CD8-positive, alpha-beta memory T cell (primary cell): ENCODE data around the gene AHCTF1. TPM values are rescaled to one million over a fixed set of nuclear protein-coding genes. Genes with fewer than 3 reads are reported as not detected.

Experiments used
- CTCF ChIA-PET: fragments of 350-600 bp; sonication (Branson Sonifier 250); formaldehyde crosslinking; loops from one replicate; lab custom pipeline; 2021; ENCODE audit warnings: antibody characterized with exemption; lab: Charles Lee
- POLR2A ChIA-PET: fragments of 350-600 bp; sonication (Branson Sonifier 250); formaldehyde crosslinking; loops from one replicate; lab custom pipeline; 2021; ENCODE audit warnings: antibody characterized with exemption; lab: Charles Lee
- DNase-seq, 5 donors: peaks; one replicate each; pipeline versions ENCODE4 v3.0.0 to v3.0.0-alpha.2; 2020 to 2022; ENCODE audit warnings: mixed read lengths in 1 of 5
- H3K27ac ChIP-seq: one replicate; pipeline ENCODE4 v1.7.0; 2013; ENCODE audit warnings: low read depth, mild to moderate bottlenecking, low read length, moderate library complexity
- H3K27me3 ChIP-seq: 2 replicates; pipeline ENCODE4 v1.7.0; 2013; ENCODE audit warnings: low read length, mild to moderate bottlenecking; ENCODE audit not compliant: insufficient read depth, poor library complexity, severe bottlenecking
- H3K36me3 ChIP-seq: 2 replicates; pipeline ENCODE4 v1.7.0; 2013; ENCODE audit warnings: mild to moderate bottlenecking, low read length, moderate library complexity; ENCODE audit not compliant: insufficient read depth
- H3K4me1 ChIP-seq: 2 replicates; pipeline ENCODE4 v1.7.0; 2013; ENCODE audit warnings: mild to moderate bottlenecking, low read length, moderate library complexity; ENCODE audit not compliant: insufficient read depth
- H3K4me3 ChIP-seq: 2 replicates; pipeline ENCODE4 v1.7.0; 2013; ENCODE audit warnings: mild to moderate bottlenecking, low read length
- H3K9me3 ChIP-seq: 2 replicates; pipeline ENCODE4 v1.7.0; 2013; ENCODE audit warnings: mild to moderate bottlenecking, low read length
- H3K27ac Mint-ChIP-seq, 8 donors: one replicate each; pipeline ENCODE4 v1.8.0; 2020 to 2021; ENCODE audit warnings: mixed read lengths in 8 of 8, mild to moderate bottlenecking in 6 of 8, inconsistent platforms in 3 of 8, moderate library complexity in 3 of 8
- H3K27me3 Mint-ChIP-seq, 2 donors: one replicate each; pipeline ENCODE4 v1.8.0; 2020 to 2021; ENCODE audit warnings: mixed read lengths in 2 of 2, mild to moderate bottlenecking in 1 of 2, moderate library complexity in 1 of 2
- H3K36me3 Mint-ChIP-seq, 3 donors: one replicate each; pipeline ENCODE4 v1.8.0; 2020 to 2021; ENCODE audit warnings: mixed read lengths in 3 of 3, inconsistent platforms in 1 of 3, mild to moderate bottlenecking in 1 of 3
- H3K4me1 Mint-ChIP-seq, 3 donors: one replicate each; pipeline ENCODE4 v1.8.0; 2020 to 2021; ENCODE audit warnings: mixed read lengths in 3 of 3, inconsistent platforms in 1 of 3, mild to moderate bottlenecking in 1 of 3
- H3K4me3 Mint-ChIP-seq, 7 donors: one replicate each; pipeline ENCODE4 v1.8.0; 2020 to 2021; ENCODE audit warnings: mixed read lengths in 7 of 7, mild to moderate bottlenecking in 6 of 7, moderate library complexity in 4 of 7, inconsistent platforms in 2 of 7
- H3K9me3 Mint-ChIP-seq, 5 donors: one replicate each; pipeline ENCODE4 v1.8.0; 2020 to 2022; ENCODE audit warnings: mixed read lengths in 5 of 5, mild to moderate bottlenecking in 3 of 5, moderate library complexity in 2 of 5, inconsistent platforms in 1 of 5
- polyA plus RNA-seq: library from polyadenylated mRNA; unstranded; fragments of 300-500 nt; fragmentation: Illumina TruSeq; gene quantifications from one replicate; pipeline ENCODE4 v1.2.3, GENCODE V29; 2021
- total RNA-seq, 2 experiments: library from RNA; stranded (reverse); gene quantifications; one replicate each; pipeline ENCODE4 v1.2.3, GENCODE V29; 2021

Gene AHCTF1
- total and polyA plus RNA-seq, 3 experiments from 2014 or later: 23.7 to 53.0 (median 49.6) TPM

- Mint-ChIP-seq H3K9me3 (no peaks in the 10 kb centered on the region), H3K27me3 (no peaks in the 10 kb centered on the region), H3K4me3 (peak overlapping the region; percentile 87 to 99 (median 93)), H3K27ac (peak overlapping the region; percentile 82 to 96 (median 96)), H3K4me1 (peaks cover 33 to 42% (median 36%) of the 10 kb centered on the region in 3 donors), H3K36me3 (peaks cover 0 to 26% (median 8%) of the 10 kb centered on the region in 3 donors)
- POLR2A ChIA-PET: interaction anchor here (1.5 kb wide), 1 partner anchor 399 kb away, joined by 3 read pairs; the partner anchor contains the start of gene ZNF496
- peak overlapping the region; percentile 63 for H3K4me3 ChIP-seq
- H3K27ac ChIP-seq: peak overlapping the region; percentile 83
- peaks cover 26% of the 10 kb centered on the region for H3K4me1 ChIP-seq
- no peak for DNase-seq
- no peaks in the 10 kb centered on the region for H3K36me3 ChIP-seq
- H3K9me3 ChIP-seq: no peaks in the 10 kb centered on the region
- H3K27me3 ChIP-seq: no peaks in the 10 kb centered on the region
- CTCF ChIA-PET: interaction anchor here (2.3 to 2.7 kb wide), 2 partner anchors 14 to 457 kb away, joined by 6 to 8 read pairs; no protein-coding TSS in a partner anchor
Observed at GRCh38 chr1:246932366-246932700, 585 bp upstream of the AHCTF1 start.

GRCh38 chr1:246930830-246931548 lies 759 bp downstream of the AHCTF1 start:
- Mint-ChIP-seq H3K27ac (peak overlapping the region; percentile 85 to 97 (median 90)), H3K4me1 (peaks cover 39 to 55% (median 46%) of the 10 kb centered on the region in 3 donors)
- peaks cover 26% of the 10 kb centered on the region for H3K4me1 ChIP-seq

DNA sequence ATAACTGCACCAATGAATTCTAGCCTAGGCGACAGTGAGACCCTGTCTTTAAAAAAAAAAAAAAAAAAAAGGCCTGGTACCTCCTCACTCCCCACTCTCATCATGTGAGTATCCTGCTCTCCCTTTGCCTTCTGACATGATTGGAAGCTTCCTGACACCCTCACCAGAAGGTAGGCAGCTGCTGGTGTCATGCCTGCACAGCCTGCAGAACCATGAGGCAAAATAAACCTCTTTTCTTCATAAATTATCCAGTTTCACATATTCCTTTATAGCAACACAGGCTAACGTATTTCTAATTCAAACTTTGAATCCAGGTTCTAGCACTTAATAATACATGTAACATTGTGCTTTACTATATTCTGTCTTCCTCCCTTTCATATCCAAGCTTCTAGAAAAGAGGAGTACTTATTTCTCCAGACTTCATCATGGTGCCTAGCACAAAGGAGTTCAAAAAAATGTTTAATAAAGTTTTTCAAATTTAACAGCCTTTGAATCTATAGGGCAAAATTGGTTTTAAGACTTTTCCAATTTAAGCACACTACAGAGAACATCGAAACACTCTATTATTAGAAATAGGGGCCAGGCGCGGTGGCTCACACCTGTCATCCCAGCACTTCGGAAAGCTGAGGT lies 5.6 kb downstream of the AHCTF1 start:
- Mint-ChIP-seq H3K9me3 (peaks cover 0 to 6% (median 0%) of the 10 kb centered on the region in 5 donors), H3K27me3 (no peaks in the 10 kb centered on the region), H3K4me1 (peaks cover 59 to 84% (median 78%) of the 10 kb centered on the region in 3 donors), H3K4me3 (peak overlapping the region in 2 of 7 donors; percentile 48 to 66), H3K27ac (peak overlapping the region in 1 of 8 donors; percentile 21), H3K36me3 (peaks cover 6 to 40% (median 12%) of the 10 kb centered on the region in 3 donors)
- Histone ChIP-seq H3K4me3 (no peak overlapping the region), H3K4me1 (peaks cover 52% of the 10 kb centered on the region), H3K9me3 (no peaks in the 10 kb centered on the region), H3K36me3 (peaks cover 4% of the 10 kb centered on the region), H3K27ac (no peak overlapping the region), H3K27me3 (no peaks in the 10 kb centered on the region)
- no peak for DNase-seq
- ChIA-PET POLR2A (no interaction called here), CTCF (interaction anchor here (0.9 to 1.1 kb wide), 2 partner anchors 12 to 65 kb away, joined by 3 read pairs; no protein-coding TSS in a partner anchor)

More at GRCh38 chr1:246930830-246931548, 759 bp downstream of the AHCTF1 start:
- POLR2A ChIA-PET: interaction anchor here (1.0 kb wide), 1 partner anchor 15 kb away, joined by 3 read pairs; no protein-coding TSS in a partner anchor
- Histone ChIP-seq H3K27ac (peak overlapping the region; percentile 83), H3K27me3 (no peaks in the 10 kb centered on the region), H3K9me3 (no peaks in the 10 kb centered on the region), H3K36me3 (no peaks in the 10 kb centered on the region), H3K4me3 (peak overlapping the region; percentile 89)
- DNase-seq: peak; percentile 39 to 73 (median 53)
- H3K4me3 Mint-ChIP-seq: peak overlapping the region; percentile 85 to 95 (median 93)
- peaks cover 0 to 4% (median 0%) of the 10 kb centered on the region in 5 donors for H3K9me3 Mint-ChIP-seq
- CTCF ChIA-PET: interaction anchor here (1.4 to 2.7 kb wide), 3 partner anchors 12 to 459 kb away, joined by 4 to 8 read pairs (median 6); no protein-coding TSS in a partner anchor
- no peaks in the 10 kb centered on the region for H3K27me3 Mint-ChIP-seq
- H3K36me3 Mint-ChIP-seq: peaks cover 5 to 38% (median 11%) of the 10 kb centered on the region in 3 donors

DNA sequence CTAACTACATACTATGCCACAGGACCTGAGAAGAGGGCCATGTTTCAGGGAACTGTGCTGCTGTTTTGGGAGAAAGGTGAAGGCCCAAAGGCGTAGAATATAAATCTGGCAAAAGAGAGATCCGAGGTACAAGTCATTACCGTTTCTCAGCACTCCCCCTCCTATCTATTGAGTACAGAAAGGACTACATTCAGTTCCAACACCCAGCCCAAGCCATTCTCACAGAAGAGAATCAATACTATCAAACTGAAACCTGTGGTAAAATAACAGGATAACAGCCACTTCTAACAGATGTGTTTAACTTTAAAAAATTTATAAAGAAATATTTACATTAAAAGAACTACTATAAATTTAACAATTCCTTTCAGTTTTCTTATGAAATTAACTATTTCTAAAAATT lies 7.8 kb downstream of the AHCTF1 start:
- ChIA-PET CTCF (no interaction called here), POLR2A (no interaction called here)
- Mint-ChIP-seq H3K27ac (peak overlapping the region in 3 of 8 donors; percentile 4 to 47 (median 17)), H3K27me3 (no peaks in the 10 kb centered on the region), H3K4me1 (peaks cover 49 to 76% (median 71%) of the 10 kb centered on the region in 3 donors), H3K9me3 (peaks cover 0 to 6% (median 0%) of the 10 kb centered on the region in 5 donors), H3K36me3 (peaks cover 6 to 31% (median 9%) of the 10 kb centered on the region in 3 donors), H3K4me3 (peak overlapping the region in 4 of 7 donors; percentile 3 to 51 (median 25))
- H3K36me3 ChIP-seq: peaks cover 4% of the 10 kb centered on the region
- H3K27me3 ChIP-seq: no peaks in the 10 kb centered on the region
- H3K4me1 ChIP-seq: peaks cover 33% of the 10 kb centered on the region
- H3K4me3 ChIP-seq: no peak overlapping the region
- no peak overlapping the region for H3K27ac ChIP-seq
- DNase-seq: no peak
- H3K9me3 ChIP-seq: no peaks in the 10 kb centered on the region

- DNase-seq: no peak
- no peaks in the 10 kb centered on the region for H3K9me3 ChIP-seq
- ChIA-PET CTCF (no interaction called here), POLR2A (no interaction called here)
- Mint-ChIP-seq H3K27me3 (no peaks in the 10 kb centered on the region), H3K4me3 (peak overlapping the region in 6 of 7 donors; percentile 3 to 51 (median 25)), H3K4me1 (peaks cover 49 to 76% (median 71%) of the 10 kb centered on the region in 3 donors), H3K27ac (peak overlapping the region in 5 of 8 donors; percentile 4 to 59 (median 47)), H3K9me3 (peaks cover 0 to 6% (median 0%) of the 10 kb centered on the region in 5 donors), H3K36me3 (peaks cover 6 to 31% (median 8%) of the 10 kb centered on the region in 3 donors)
- H3K4me3 ChIP-seq: no peak overlapping the region
- no peaks in the 10 kb centered on the region for H3K27me3 ChIP-seq
- H3K36me3 ChIP-seq: peaks cover 4% of the 10 kb centered on the region
- H3K4me1 ChIP-seq: peaks cover 30% of the 10 kb centered on the region
- H3K27ac ChIP-seq: no peak overlapping the region
Observed at GRCh38 chr1:246923482-246923881, 8.3 kb downstream of the AHCTF1 start.

GRCh38 chr1:246921481-246921880 lies 10.3 kb downstream of the AHCTF1 start:
- CTCF ChIA-PET: interaction anchor here (1.2 kb wide), 1 partner anchor 12 kb away, joined by 3 read pairs; no protein-coding TSS in a partner anchor
- no peaks in the 10 kb centered on the region for H3K27me3 Mint-ChIP-seq
- H3K4me1 Mint-ChIP-seq: peaks cover 50 to 77% (median 75%) of the 10 kb centered on the region in 3 donors
- H3K36me3 Mint-ChIP-seq: peaks cover 6 to 38% (median 14%) of the 10 kb centered on the region in 3 donors
- POLR2A ChIA-PET: no interaction called here
- no peaks in the 10 kb centered on the region for H3K9me3 ChIP-seq
- H3K4me3 ChIP-seq: no peak overlapping the region
- H3K4me3 Mint-ChIP-seq: peak overlapping the region in 3 of 7 donors; percentile 2 to 10 (median 2)
- H3K9me3 Mint-ChIP-seq: peaks cover 0 to 6% (median 0%) of the 10 kb centered on the region in 5 donors
- no peak overlapping the region for H3K27ac ChIP-seq
- no peaks in the 10 kb centered on the region for H3K27me3 ChIP-seq
- DNase-seq: no peak
- H3K36me3 ChIP-seq: peaks cover 4% of the 10 kb centered on the region
- H3K4me1 ChIP-seq: peaks cover 30% of the 10 kb centered on the region
- H3K27ac Mint-ChIP-seq: peak overlapping the region in 1 of 8 donors; percentile 5

DNA sequence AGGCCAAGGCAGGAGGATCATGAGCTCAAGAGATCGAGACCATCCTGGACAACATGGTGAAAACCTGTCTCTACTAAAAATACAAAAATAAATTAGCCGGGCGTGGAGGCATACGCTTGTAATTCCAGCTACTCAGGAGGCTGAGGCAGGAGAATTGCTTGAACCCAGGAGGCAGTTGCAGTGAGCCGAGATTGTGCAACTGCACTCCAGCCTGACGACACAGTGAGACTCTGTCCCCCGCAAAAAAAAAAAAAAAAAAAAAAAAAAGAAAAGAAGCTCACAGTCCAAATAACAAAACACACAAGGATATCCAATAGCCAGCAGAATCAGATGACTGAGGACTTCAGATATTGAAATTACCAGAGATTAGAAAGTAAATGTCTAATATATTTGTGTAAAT lies 11.8 kb downstream of the AHCTF1 start:
- no peaks in the 10 kb centered on the region for H3K9me3 ChIP-seq
- H3K27me3 ChIP-seq: no peaks in the 10 kb centered on the region
- H3K27ac ChIP-seq: no peak overlapping the region
- no peaks in the 10 kb centered on the region for H3K9me3 Mint-ChIP-seq
- peaks cover 43 to 65% (median 59%) of the 10 kb centered on the region in 3 donors for H3K4me1 Mint-ChIP-seq
- no peak overlapping the region for H3K4me3 ChIP-seq
- H3K36me3 Mint-ChIP-seq: peaks cover 0 to 44% (median 8%) of the 10 kb centered on the region in 3 donors
- H3K27me3 Mint-ChIP-seq: no peaks in the 10 kb centered on the region
- peak overlapping the region in 1 of 7 donors; percentile 69 for H3K4me3 Mint-ChIP-seq
- POLR2A ChIA-PET: interaction anchor here (0.7 kb wide), 1 partner anchor 56 kb away, joined by 3 read pairs; no protein-coding TSS in a partner anchor
- peaks cover 4% of the 10 kb centered on the region for H3K36me3 ChIP-seq
- no peak overlapping the region for H3K27ac Mint-ChIP-seq
- CTCF ChIA-PET: interaction anchor here (2.1 kb wide), 1 partner anchor 12 kb away, joined by 8 read pairs; the partner anchor contains the start of gene AHCTF1
- peaks cover 21% of the 10 kb centered on the region for H3K4me1 ChIP-seq
- DNase-seq: no peak
